ENCODE measurements around the gene APOBEC2.
"Not testable (repeated sequence)": the region's sequence is repeated elsewhere in the genome, so short reads cannot be mapped to it uniquely, and the experiment has no call there.

Gene APOBEC2

DNA sequence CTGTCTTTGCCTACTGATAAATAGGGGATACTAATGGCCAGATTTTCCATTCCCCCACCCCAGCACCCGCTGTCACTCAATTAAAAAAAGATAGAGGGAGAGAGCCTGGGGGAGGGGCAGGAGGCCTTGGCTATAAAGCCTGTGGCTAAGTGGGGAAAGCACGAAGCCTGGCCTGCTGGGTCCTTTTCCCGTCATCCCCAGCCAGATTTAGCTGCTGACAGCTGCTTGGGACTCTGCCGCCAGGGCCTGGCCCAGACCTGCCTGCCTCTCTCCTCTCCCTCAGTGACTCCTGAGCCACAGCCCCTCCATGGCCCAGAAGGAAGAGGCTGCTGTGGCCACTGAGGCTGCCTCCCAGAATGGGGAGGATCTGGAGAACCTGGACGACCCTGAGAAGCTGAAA lies at the start of gene APOBEC2:
Gene APOBEC2, plus strand, starts transcription at position 162 of the 400 bp plus-strand sequence. Its CDS starts 146 bp downstream, at position 308.
- DNase-seq (ENCODE audit: low spot score) = no peak

DNA sequence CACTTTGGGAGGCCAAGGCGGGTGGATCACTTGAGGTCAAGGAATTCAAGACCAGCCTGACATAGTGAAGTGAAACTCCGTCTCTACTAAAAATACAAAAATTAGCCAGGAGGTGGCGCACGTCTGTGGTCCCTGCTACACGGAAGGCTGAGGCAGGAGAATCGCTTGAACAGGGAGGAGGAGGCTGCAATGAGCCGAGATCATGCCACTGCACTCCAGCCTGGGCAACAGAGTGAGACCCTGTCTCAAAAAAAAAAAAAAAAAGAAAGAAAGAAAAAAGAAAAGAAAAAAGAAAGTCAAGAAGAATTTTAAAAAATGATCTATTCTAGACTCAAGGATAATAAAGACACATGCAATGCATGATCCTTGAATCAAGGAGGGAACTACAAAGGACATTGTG lies 46.8 kb upstream of the APOBEC2 start:
- DNase-seq (ENCODE audit: low spot score) = peak; percentile 64

GRCh38 chr6:41006980-41007379 lies 46.0 kb upstream of the APOBEC2 start:
- DNase-seq (ENCODE audit: low spot score) = not testable (repeated sequence)

GRCh38 chr6:41008011-41008410 lies 45.0 kb upstream of the APOBEC2 start:
- no peak for DNase-seq (ENCODE audit: low spot score)

DNA sequence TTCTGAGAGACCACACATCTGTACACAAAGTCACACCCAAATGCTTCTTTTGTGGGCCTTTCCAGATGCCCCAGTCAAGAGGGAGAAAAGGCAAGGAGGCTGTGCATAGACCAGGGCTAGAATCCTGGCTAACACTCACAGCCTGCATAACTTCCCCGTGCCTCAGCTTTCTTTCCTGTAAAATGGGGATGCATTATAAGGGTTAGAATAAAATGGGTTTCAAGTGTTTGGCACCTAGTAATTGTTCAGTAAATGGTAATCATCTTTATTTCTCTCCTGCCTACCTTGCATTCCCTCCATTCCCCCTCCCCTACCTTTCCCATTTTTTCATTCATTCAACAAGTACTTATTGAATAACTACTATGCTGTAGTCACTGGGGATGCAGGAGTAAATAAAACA lies 43.3 kb upstream of the APOBEC2 start:
- DNase-seq (ENCODE audit: low spot score) = no peak

DNA sequence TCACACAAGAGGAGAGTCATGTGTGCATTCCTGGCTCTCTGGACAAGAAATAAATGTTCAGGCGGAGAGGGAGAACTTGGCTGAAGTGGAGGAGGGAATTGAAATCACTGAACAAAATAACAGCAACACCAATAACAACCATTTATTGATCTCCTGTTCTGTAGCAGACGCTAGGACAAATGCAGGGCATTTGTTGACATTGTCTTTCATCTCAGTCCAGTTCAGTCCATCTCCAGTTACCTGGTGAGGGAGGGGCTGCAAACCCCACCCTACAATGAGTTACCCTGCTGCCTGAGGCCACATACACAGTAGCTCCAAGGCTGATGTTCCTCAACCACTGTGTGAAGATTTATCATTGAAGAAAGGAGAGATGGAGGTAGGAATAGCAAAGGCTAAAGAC lies 41.3 kb upstream of the APOBEC2 start:
- DNase-seq (ENCODE audit: low spot score) = no peak

DNA sequence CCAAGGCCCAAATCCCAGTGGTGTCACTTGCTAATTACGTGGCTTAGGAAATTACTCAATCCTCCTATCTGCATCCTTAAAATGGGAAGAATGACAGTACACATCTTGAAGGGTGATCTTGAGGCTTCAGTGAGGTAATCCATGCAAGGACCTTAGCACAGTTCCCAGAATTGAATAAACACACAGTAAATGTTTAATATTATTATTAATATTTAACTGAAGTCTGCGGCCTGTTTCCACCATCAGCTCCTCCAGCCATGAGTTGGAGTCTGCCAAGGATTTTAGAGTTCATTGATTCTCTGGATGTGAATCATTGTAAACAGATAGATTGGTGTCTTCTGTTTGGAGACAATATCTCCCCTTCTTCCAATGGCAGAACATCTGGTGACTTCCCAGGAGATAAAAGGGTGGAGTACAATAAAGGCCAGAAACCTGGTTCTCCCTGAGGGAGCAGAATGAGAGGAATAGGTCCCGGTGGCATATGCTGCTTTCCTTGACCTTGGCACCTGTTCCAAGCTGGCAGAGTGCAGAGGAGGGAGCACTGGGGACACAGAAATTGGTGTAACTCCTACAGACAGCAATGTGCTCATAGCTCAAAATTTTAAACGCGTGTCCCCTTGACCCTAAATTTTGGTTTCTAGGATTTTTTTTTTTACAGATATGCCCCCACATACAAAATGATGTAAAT lies 39.4 kb upstream of the APOBEC2 start:
- DNase-seq (ENCODE audit: low spot score) = no peak

- no peak for DNase-seq (ENCODE audit: low spot score)
Measured at GRCh38 chr6:41014780-41015179, 38.2 kb upstream of the APOBEC2 start.

GRCh38 chr6:41015860-41016259 lies 37.1 kb upstream of the APOBEC2 start:
- not testable (repeated sequence) for DNase-seq (ENCODE audit: low spot score)

GRCh38 chr6:41017663-41018062 lies 35.3 kb upstream of the APOBEC2 start:
- DNase-seq (ENCODE audit: low spot score) = no peak

GRCh38 chr6:41021832-41022231 lies 31.2 kb upstream of the APOBEC2 start:
- DNase-seq (ENCODE audit: low spot score) = no peak

DNA sequence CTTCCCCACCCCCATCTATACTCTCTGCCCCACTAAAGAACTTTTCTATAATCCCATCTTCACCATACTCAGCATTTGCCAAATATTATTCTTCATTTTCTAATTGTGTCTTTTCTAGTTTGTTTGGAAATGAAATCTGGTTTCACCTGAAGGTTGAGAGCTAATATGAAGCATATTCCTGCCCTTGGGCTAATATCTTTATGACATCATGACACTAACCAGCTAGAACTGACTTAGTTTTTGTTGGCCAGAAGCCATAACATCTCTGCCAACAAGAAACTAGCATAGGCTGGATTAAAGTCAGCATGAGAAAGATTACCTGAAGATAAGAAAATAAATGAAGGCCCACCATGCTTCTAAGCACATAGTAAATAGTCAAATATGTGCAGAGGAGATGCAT lies 30.7 kb upstream of the APOBEC2 start:
- DNase-seq (ENCODE audit: low spot score) = no peak

DNA sequence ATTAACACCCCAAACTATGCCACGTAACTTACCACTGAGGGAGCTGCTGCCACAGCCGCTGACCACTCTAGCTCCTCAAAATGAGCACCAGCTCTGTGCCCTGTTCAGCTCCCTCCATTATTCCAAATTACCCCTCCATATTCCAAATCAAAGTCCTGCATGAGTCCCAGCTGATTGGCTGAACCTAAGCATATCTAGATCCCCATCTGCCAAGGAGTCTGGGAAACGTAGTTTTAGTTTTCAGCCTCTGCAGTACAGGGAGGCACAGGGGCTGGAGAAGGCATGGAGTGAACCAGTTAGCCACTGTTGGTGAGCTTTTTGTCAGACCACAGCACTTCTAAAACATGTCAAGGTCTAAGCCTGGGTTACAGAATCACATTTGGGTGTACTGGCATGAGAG lies 29.9 kb upstream of the APOBEC2 start:
- DNase-seq (ENCODE audit: low spot score) = no peak

- no peak for DNase-seq (ENCODE audit: low spot score)
Measured at GRCh38 chr6:41025966-41026530, 27.0 kb upstream of the APOBEC2 start.

DNA sequence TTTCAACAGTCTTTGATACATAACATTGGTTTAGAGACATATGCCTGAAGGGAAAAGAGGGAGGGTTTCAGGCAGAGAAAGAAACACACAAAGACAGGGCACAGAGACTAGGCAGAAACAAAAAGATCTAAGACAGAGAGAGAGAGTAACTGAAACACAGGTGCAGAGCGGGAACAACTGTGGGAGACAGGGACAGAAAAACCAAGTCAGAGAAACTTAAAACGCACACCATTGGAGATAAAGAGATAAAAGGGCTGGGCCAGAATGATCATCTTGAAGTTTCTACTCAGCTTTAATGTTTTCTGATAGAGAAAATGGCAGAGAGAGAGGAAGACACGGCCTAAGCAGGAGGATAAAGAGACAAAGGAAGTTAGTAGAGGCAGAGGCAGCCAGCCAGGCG lies 25.8 kb upstream of the APOBEC2 start:
- no peak for DNase-seq (ENCODE audit: low spot score)

DNA sequence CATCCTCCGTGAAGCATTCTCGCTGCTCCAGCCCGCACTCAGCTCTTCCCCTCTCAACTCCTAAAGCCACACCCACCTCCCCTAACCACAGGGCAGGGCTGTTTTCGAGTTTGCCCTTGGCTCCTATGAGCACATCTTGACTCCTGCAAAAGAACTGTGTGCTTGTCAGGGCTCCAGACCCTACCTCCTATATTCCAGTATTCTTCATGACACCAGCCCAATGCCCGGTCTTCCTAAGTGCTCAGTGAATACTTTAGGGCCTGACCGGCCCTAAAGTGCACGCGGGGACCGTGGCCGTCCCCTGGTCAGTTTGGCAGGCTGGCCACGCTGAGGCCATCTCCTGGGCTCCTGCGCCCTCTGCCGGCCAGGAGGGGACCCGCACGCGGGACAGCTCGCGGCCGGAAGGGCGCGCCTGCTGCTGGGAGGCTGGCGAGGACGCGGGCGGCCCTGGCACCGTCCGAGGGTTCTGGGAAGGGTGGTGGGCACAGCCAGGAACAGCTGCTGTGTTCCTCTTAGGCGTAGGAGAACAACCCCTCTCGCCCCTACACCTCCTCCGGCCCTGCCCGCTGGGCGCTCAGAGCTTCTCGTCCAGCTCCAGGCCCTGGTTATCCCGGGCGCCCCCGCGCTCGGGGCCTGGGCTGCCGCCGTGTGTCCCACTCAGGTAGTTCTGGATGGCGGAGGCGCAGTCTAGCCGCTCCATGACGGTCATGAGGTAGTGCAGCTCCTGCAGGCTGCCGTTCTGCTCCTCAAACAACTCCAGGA lies 25.0 kb upstream of the APOBEC2 start:
- DNase-seq (ENCODE audit: low spot score) = peak; percentile 91

DNA sequence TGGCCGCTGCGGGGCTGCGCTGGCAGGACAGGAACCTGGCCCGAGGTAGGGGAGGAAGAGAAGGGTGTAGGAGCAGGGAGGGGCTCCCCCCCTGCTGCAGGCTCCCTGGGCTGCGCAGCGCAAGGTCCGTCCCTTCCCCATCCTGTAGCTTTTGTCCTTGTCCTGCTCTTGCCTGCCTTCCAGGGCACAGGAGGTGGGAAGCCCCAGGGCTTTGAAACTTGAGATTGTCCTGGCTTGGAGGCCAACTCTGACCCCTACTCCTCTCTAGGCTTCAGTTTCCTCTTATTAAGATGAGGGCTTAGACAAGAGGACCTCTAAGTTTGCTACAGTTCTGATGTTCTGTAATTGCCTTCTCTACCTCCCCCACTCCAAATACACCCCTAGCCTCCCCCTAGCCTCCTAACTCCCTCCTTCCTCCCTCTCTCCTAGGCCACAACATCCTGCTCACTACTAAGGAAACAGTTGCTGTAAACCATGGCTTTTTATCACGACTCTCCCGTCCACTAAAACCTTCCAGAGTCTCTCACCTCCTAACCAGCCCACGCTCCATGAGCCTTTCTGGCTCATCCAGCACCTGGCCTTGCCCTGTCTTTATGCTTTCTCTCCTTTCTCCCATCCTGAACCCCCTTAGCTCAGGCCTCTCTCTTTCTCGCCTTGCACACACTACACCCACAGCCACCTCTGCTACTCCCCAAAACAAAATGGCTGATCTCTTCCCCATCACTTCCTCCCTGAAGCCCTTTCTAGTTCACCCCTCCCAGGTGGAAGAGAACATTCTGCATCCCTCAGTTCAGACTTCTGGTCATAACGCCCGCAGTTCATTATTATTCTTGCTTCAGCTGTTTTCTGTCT lies 24.2 kb upstream of the APOBEC2 start:
- no peak for DNase-seq (ENCODE audit: low spot score)

DNA sequence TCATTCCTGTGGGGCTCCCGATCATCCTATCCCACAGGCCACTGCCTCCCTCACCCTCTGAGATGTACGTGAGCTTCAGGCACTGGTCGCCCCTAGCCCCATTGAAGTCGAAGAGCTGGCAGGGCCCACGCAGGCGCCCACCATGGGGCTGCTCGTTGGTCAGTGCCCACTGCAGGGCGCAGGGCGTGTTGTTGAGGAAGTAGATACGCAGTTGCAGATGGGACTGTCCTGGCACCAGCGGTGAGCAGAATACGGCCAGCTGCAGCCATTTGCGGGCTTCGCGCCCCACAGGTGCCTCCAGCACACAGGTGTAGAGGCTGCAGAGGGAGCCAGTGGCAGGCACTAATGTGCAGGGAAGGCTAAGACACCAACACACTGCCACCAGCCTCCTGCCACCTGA lies 20.2 kb upstream of the APOBEC2 start:
- no peak for DNase-seq (ENCODE audit: low spot score)

GRCh38 chr6:41033776-41034175 lies 19.2 kb upstream of the APOBEC2 start:
- DNase-seq (ENCODE audit: low spot score) = no peak

DNA sequence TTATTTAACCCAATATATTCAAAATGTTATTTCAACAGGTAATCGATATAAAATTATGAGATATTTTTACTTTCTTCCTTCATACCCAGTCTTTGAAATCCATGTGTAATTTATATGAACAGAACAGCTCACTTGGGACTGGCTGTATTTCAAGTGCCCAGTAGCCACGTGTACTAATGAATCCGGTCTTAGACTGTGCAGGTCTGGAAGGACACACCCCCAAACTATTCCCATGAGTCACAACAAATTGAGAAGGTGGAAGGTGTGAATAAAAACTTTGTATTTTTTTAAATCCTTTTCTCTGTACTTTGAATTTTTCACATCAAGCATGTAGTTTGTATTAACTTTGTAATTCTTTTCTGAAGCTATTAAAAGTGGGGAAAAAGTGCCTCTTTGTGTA lies 16.8 kb upstream of the APOBEC2 start:
- DNase-seq (ENCODE audit: low spot score) = no peak

DNA sequence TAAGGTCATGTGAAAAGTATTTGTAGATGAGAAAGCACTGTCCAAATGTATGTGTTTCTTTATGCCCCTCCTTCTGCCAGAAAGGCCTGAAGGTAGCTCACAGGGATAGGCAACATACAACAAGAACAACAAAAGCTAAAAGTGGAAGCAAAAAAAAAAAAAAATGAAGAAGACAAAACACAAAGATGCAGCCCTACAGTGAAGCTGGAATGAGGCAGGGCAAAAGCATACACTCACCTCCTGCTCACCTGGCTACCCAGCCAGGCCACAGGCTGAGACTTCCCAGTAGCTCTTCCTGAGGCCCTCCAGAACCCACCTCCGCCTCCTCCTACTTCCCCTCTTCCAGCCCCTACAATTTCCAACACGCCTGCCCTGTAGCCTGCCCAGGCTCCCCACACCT lies 16.4 kb upstream of the APOBEC2 start:
- no peak for DNase-seq (ENCODE audit: low spot score)

GRCh38 chr6:41037107-41037900 lies 15.7 kb upstream of the APOBEC2 start:
- DNase-seq (ENCODE audit: low spot score) = no peak

Measured in ecto neural progenitor cell (in vitro differentiated cells).